IMR-90 (cell line): Measurements from ENCODE around the gene FOXN3. TPM values are rescaled to one million over a fixed set of nuclear protein-coding genes. Genes with fewer than 3 reads are reported as not detected.

Experiments
- ATAC-seq: fragments of 200-7000 bp; cut with Tn5 transposase; 2 replicates; pipeline ENCODE4 v1.9.1; 2020; ENCODE audit warnings: low read depth, mild to moderate bottlenecking, moderate library complexity
- BruUV-seq: library from RNA; stranded (reverse); fragments of 400-500 nt; replicated peaks from 2 replicates; lab custom pipeline; 2021; lab: Mats Ljungman, UMichigan
- CTCF ChIA-PET: fragments of 300-600 bp; formaldehyde crosslinking; extraction: SDS; loops from one replicate; lab custom pipeline; 2021; ENCODE audit warnings: antibody characterized with exemption; lab: Yijun Ruan, JAX
- POLR2A ChIA-PET: fragments of 300-600 bp; sonication (Branson Sonifier 250); formaldehyde crosslinking; loops from one replicate; lab custom pipeline; 2022; ENCODE audit warnings: antibody characterized with exemption; ENCODE audit not compliant: unreplicated experiment; lab: Charles Lee
- DNase-seq: peaks from one replicate; pipeline ENCODE4 v3.0.0; 2013
- H2AFZ ChIP-seq: replicated peaks from 2 replicates; pipeline ENCODE3; 2013; ENCODE audit warnings: low read length, mild to moderate bottlenecking; ENCODE audit not compliant: poor library complexity
- H2AK5ac ChIP-seq: 2 replicates; pipeline ENCODE4 v1.6.1; 2013; ENCODE audit warnings: low read depth, low read length, inconsistent platforms
- H2AK9ac ChIP-seq: replicated peaks from 2 replicates; pipeline ENCODE3; 2013; ENCODE audit warnings: mild to moderate bottlenecking, low read depth, low read length, moderate library complexity; ENCODE audit not compliant: poor library complexity
- H2BK120ac ChIP-seq: 2 replicates; pipeline ENCODE4 v1.6.1; 2013; ENCODE audit warnings: low read depth, low read length, inconsistent platforms
- H2BK15ac ChIP-seq: 3 replicates; pipeline ENCODE4 v1.6.1; 2013; ENCODE audit warnings: low read depth, low read length, inconsistent platforms
- H2BK20ac ChIP-seq: 2 replicates; pipeline ENCODE4 v1.6.1; 2013; ENCODE audit warnings: low read depth, mild to moderate bottlenecking, inconsistent platforms, low read length, moderate library complexity
- H2BK5ac ChIP-seq: 2 replicates; pipeline ENCODE4 v1.6.1; 2013; ENCODE audit warnings: mild to moderate bottlenecking, low read depth, low read length, inconsistent platforms; ENCODE audit not compliant: poor library complexity, severe bottlenecking
- H3K14ac ChIP-seq: replicated peaks from 2 replicates; pipeline ENCODE4 v1.6.1; 2013; ENCODE audit warnings: low read depth, low read length, inconsistent platforms
- H3K18ac ChIP-seq: 2 replicates; pipeline ENCODE4 v1.6.1; 2013; ENCODE audit warnings: low read depth, low read length, control low read depth
- H3K23ac ChIP-seq: 2 replicates; pipeline ENCODE4 v1.6.1; 2013; ENCODE audit warnings: low read depth, low read length, inconsistent platforms
- H3K27ac ChIP-seq: 2 replicates; pipeline ENCODE4 v1.5.1; 2013; ENCODE audit warnings: mild to moderate bottlenecking, control low read depth, low read length; ENCODE audit not compliant: insufficient read depth
- H3K27me3 ChIP-seq: 2 replicates; pipeline ENCODE4 v1.6.1; 2013; ENCODE audit warnings: low read length; ENCODE audit not compliant: control insufficient read depth, insufficient read depth
- H3K36me3 ChIP-seq: 2 replicates; pipeline ENCODE4 v1.6.1; 2013; ENCODE audit warnings: low read length, mixed read lengths; ENCODE audit not compliant: control insufficient read depth, insufficient read depth
- H3K4ac ChIP-seq: 2 replicates; pipeline ENCODE4 v1.6.1; 2013; ENCODE audit warnings: low read depth, low read length, inconsistent platforms
- H3K4me1 ChIP-seq: 2 replicates; pipeline ENCODE4 v1.6.1; 2013; ENCODE audit warnings: low read length, mixed read lengths; ENCODE audit not compliant: control insufficient read depth, insufficient read depth
- H3K4me2 ChIP-seq: 2 replicates; pipeline ENCODE4 v1.6.1; 2013; ENCODE audit warnings: low read depth, mild to moderate bottlenecking, control low read depth, low read length, moderate library complexity
- H3K4me3 ChIP-seq: 2 replicates; pipeline ENCODE4 v1.5.1; 2013; ENCODE audit warnings: low read depth, mild to moderate bottlenecking, control low read depth, low read length, moderate library complexity; ENCODE audit not compliant: insufficient read depth
- H3K56ac ChIP-seq: 2 replicates; pipeline ENCODE4 v1.6.1; 2013; ENCODE audit warnings: low read length, inconsistent platforms; ENCODE audit not compliant: insufficient read depth; ENCODE audit errors: extremely low read depth
- H3K79me1 ChIP-seq, 2 experiments: 2 replicates each; pipeline ENCODE4 v1.6.1; 2013; ENCODE audit warnings: low read length in 2 of 2, inconsistent platforms in 1 of 2, low read depth in 1 of 2
- H3K9ac ChIP-seq: 2 replicates; pipeline ENCODE4 v1.6.1; 2013; ENCODE audit warnings: low read depth, low read length, control low read depth
- H3K9me1 ChIP-seq: 2 replicates; pipeline ENCODE4 v1.6.1; 2013; ENCODE audit warnings: low read length, inconsistent platforms; ENCODE audit not compliant: insufficient read depth
- H3K9me3 ChIP-seq: 2 replicates; pipeline ENCODE4 v1.6.1; 2013; ENCODE audit warnings: low read length; ENCODE audit not compliant: control insufficient read depth, insufficient read depth
- H4K20me1 ChIP-seq: 2 replicates; pipeline ENCODE4 v1.6.1; 2013; ENCODE audit warnings: low read length, inconsistent platforms; ENCODE audit not compliant: insufficient read depth
- H4K5ac ChIP-seq: 2 replicates; pipeline ENCODE4 v1.6.1; 2013; ENCODE audit warnings: mild to moderate bottlenecking, low read depth, low read length, control low read depth
- H4K8ac ChIP-seq, 2 experiments: 2 replicates each; pipeline ENCODE4 v1.6.1; 2013; ENCODE audit warnings: low read depth in 2 of 2, low read length in 2 of 2, control low read depth in 1 of 2, inconsistent platforms in 1 of 2
- H4K91ac ChIP-seq: 2 replicates; pipeline ENCODE4 v1.6.1; 2013; ENCODE audit warnings: low read depth, low read length, inconsistent platforms; ENCODE audit not compliant: insufficient read depth
- BHLHE40 ChIP-seq: fragments of 150-350 bp; IDR thresholded peaks from 2 replicates; pipeline ENCODE4 v1.6.1; 2016; ENCODE audit warnings: mild to moderate bottlenecking, low read depth, low read length
- WGBS, 2 experiments: methylation state at CpG; one replicate each; pipeline versions ENCODE4 v1.1.5 to v1.1.7; 2013; ENCODE audit warnings: missing lambda C conversion rate in 2 of 2; ENCODE audit not compliant: insufficient read length in 1 of 2; ENCODE audit errors: extremely low coverage in 2 of 2; 5-methylcytosine and 5-hydroxymethylcytosine counted together
- dilution Hi-C: fragments of 300-500 bp; cut with HindIII; formaldehyde crosslinking; loops from one replicate; pipeline ENCODE4 v1.14.3; 2018; ENCODE audit warnings: low sequenced_read_pairs; ENCODE audit not compliant: unreplicated experiment
- in situ Hi-C: fragments of 300-500 bp; cut with MboI; formaldehyde crosslinking; loops from 3 replicates; pipeline ENCODE4 v1.14.3; 2019; ENCODE audit warnings: low sequenced_read_pairs, inconsistent platforms, mixed read lengths
- intact Hi-C: fragments of 100-400 bp; cut with micrococcal nuclease; formaldehyde crosslinking; loops from 2 replicates; pipeline ENCODE4 v1.10.0; 2022
- polyA plus RNA-seq, 3 experiments: library from polyadenylated mRNA; depleted of rRNA; stranded (reverse); fragments of >200 nt; gene quantifications; 2 replicates each; pipeline ENCODE4 v1.2.3, GENCODE V29; 2012; ENCODE audit warnings: low replicate concordance in 1 of 3
- total RNA-seq: library from RNA; depleted of rRNA; stranded (reverse); fragments of >200 nt; gene quantifications from 2 replicates; pipeline ENCODE4 v1.2.3, GENCODE V29; 2012

Gene FOXN3
- total and polyA plus RNA-seq, 2 of the 4 experiments (the other 2 are of a cell fraction), result 22.6 to 33.7 TPM

GRCh38 chr14:89392181-89392580 is 24.9 kb downstream of the FOXN3 start:
- no TSS peak for BruUV-seq

More at GRCh38 chr14:89392181-89392580, 24.9 kb downstream of the FOXN3 start:
- no peak overlapping the region for H2BK5ac ChIP-seq
- 86% methylated on average over 2 of the region's 5 CpGs; no CpG with 5 or more reads in 1 of the 2 experiments for WGBS, 2 experiments
- H2BK15ac ChIP-seq, result no peak overlapping the region
- no peak overlapping the region for H3K23ac ChIP-seq
- peaks cover 71% of the 10 kb centered on the region for H4K20me1 ChIP-seq
- H3K27ac ChIP-seq, result no peak overlapping the region
- no peaks in the 10 kb centered on the region for H3K27me3 ChIP-seq
- in situ Hi-C loops, result loop anchor here (10.0 kb wide), 1 partner anchor 523 kb away; no protein-coding TSS in a partner anchor
- H3K9me1 ChIP-seq, result peaks cover 16% of the 10 kb centered on the region
- no peak overlapping the region; the same call in 1 of the 2 replicates for H2AK5ac ChIP-seq
- H4K5ac ChIP-seq, result no peak overlapping the region
- H3K4ac ChIP-seq, result no peak overlapping the region
- H2BK20ac ChIP-seq, result no peak overlapping the region
- no peak overlapping the region for H3K18ac ChIP-seq
- peaks cover 3% of the 10 kb centered on the region; the same call in 1 of the 2 replicates for H3K4me1 ChIP-seq
- DNase-seq, result no peak
- no peak overlapping the region for H3K56ac ChIP-seq
- H3K4me2 ChIP-seq, result no peak overlapping the region
- ATAC-seq, result no peak
- intact Hi-C loops, result no loop called here
- H4K91ac ChIP-seq, result no peak overlapping the region
- H3K4me3 ChIP-seq, result no peak overlapping the region
- TF ChIP-seq BHLHE40, result no peak
- H3K36me3 ChIP-seq, result peaks cover 2% of the 10 kb centered on the region; the same call in 1 of the 2 replicates
- H2AFZ ChIP-seq, result no peak overlapping the region
- no peaks in the 10 kb centered on the region for H3K9me3 ChIP-seq
- no peak overlapping the region for H2AK9ac ChIP-seq
- H3K79me1 ChIP-seq, result peaks cover 37 to 86% of the 10 kb centered on the region in 2 experiments
- H3K14ac ChIP-seq, result no peak overlapping the region
- no peak overlapping the region for H2BK120ac ChIP-seq
- CTCF ChIA-PET, result no interaction called here
- POLR2A ChIA-PET, result no interaction called here
- no peak overlapping the region for H3K9ac ChIP-seq
- H4K8ac ChIP-seq, result no peak overlapping the region
- dilution Hi-C loops, result no loop called here
